OCI-LY7 (cell line): ENCODE results near the gene LINGO4. TPM values are rescaled to one million over a fixed set of nuclear protein-coding genes. Genes with fewer than 3 reads are reported as not detected.

Source experiments
- BruUV-seq: library from RNA; stranded (reverse); fragments of 400-500 nt; replicated peaks from 2 replicates; lab custom pipeline; 2021; lab: Mats Ljungman, UMichigan
- CTCF ChIA-PET: fragments of 300-600 bp; sonication (Branson Sonifier 250); formaldehyde crosslinking; loops from one replicate; lab custom pipeline; 2022; ENCODE audit warnings: antibody characterized with exemption; ENCODE audit not compliant: unreplicated experiment; lab: Charles Lee
- POLR2A ChIA-PET: fragments of 300-600 bp; sonication (Branson Sonifier 250); formaldehyde crosslinking; loops from one replicate; lab custom pipeline; 2022; ENCODE audit warnings: antibody characterized with exemption; lab: Charles Lee
- DNase-seq: peaks from one replicate; pipeline ENCODE4 v3.0.0-alpha.2; 2015; ENCODE audit warnings: low spot score
- H2AFZ ChIP-seq: fragments of 200-600 bp; sonication (generic), shearing (Covaris generic); 2 replicates; pipeline ENCODE4 v1.6.1; 2014; ENCODE audit warnings: mild to moderate bottlenecking, antibody characterized with exemption, low read length, moderate library complexity
- H3K27ac ChIP-seq: fragments of 200-600 bp; sonication (generic); 2 replicates; pipeline ENCODE4 v1.5.1; 2014; ENCODE audit warnings: mixed run types, low read depth, mild to moderate bottlenecking, moderate library complexity, low read length, inconsistent platforms; ENCODE audit not compliant: poor library complexity, severe bottlenecking
- H3K36me3 ChIP-seq: fragments of 200-600 bp; sonication (generic); 2 replicates; pipeline ENCODE4 v1.6.1; 2014; ENCODE audit warnings: mild to moderate bottlenecking, antibody characterized with exemption, low read length, moderate library complexity, mixed read lengths; ENCODE audit not compliant: insufficient read depth
- H3K4me1 ChIP-seq: fragments of 200-600 bp; sonication (generic); 2 replicates; pipeline ENCODE4 v1.5.1; 2014; ENCODE audit warnings: mild to moderate bottlenecking, low read length; ENCODE audit not compliant: insufficient read depth, poor library complexity, severe bottlenecking
- H3K4me2 ChIP-seq: fragments of 200-600 bp; sonication (generic); 2 replicates; pipeline ENCODE4 v1.6.1; 2014; ENCODE audit warnings: mild to moderate bottlenecking, low read length
- H3K4me3 ChIP-seq: fragments of 200-600 bp; sonication (generic); 2 replicates; pipeline ENCODE4 v1.5.1; 2014; ENCODE audit warnings: mild to moderate bottlenecking, low read depth, low read length; ENCODE audit not compliant: poor library complexity, severe bottlenecking
- H3K79me2 ChIP-seq: fragments of 200-600 bp; sonication (generic); 2 replicates; pipeline ENCODE4 v1.6.1; 2016; ENCODE audit warnings: low read depth, mild to moderate bottlenecking, low read length, moderate library complexity, mixed read lengths; ENCODE audit not compliant: insufficient read depth
- H3K9me2 ChIP-seq: fragments of 200-600 bp; sonication (generic); 2 replicates; pipeline ENCODE4 v1.6.1; 2016; ENCODE audit warnings: mild to moderate bottlenecking, low read length, mixed read lengths; ENCODE audit not compliant: insufficient read depth
- H3K9me3 ChIP-seq: fragments of 200-600 bp; sonication (generic); 2 replicates; pipeline ENCODE4 v1.6.1; 2014; ENCODE audit warnings: mild to moderate bottlenecking, mixed run types, low read length, mixed read lengths
- H4K20me1 ChIP-seq: fragments of 200-600 bp; sonication (generic); 2 replicates; pipeline ENCODE4 v1.6.1; 2014; ENCODE audit warnings: mild to moderate bottlenecking, antibody characterized with exemption, low read length, moderate library complexity, mixed read lengths; ENCODE audit not compliant: insufficient read depth
- CTCF ChIP-seq: fragments of 200-600 bp; sonication (generic); conservative IDR thresholded peaks from 2 replicates; pipeline ENCODE4 v1.5.1; 2014; ENCODE audit warnings: mild to moderate bottlenecking, antibody characterized with exemption, low read length, moderate library complexity, mixed read lengths
- EZH2phosphoT487 ChIP-seq: fragments of 200-600 bp; sonication (generic); IDR thresholded peaks from 2 replicates; pipeline ENCODE4 v1.6.1; 2018; ENCODE audit warnings: low read depth, borderline replicate concordance, mild to moderate bottlenecking, mixed run types, antibody characterized with exemption, low read length, moderate library complexity, mixed read lengths
- intact Hi-C: fragments of 100-400 bp; cut with micrococcal nuclease; formaldehyde crosslinking; loops from one replicate; pipeline ENCODE4 v1.10.0; 2022; ENCODE audit not compliant: unreplicated experiment
- total RNA-seq, 2 experiments: library from RNA; depleted of rRNA in 1 of 2; stranded (reverse); fragments of >200 nt in 1 of 2; shearing (Covaris generic) in 1 of 2; gene quantifications; 2 replicates each; pipeline ENCODE4 v1.2.3, GENCODE V29; 2014 to 2022

The LINGO4 gene
- total RNA-seq, 2 experiments from 2014 or later = not detected

GRCh38 chr1:151846686-151847237 lies 41.5 kb upstream of the LINGO4 start:
- Histone ChIP-seq H3K4me2 (no peak overlapping the region), H3K79me2 (no peaks in the 10 kb centered on the region), H2AFZ (peak overlapping the region; percentile 41; the same call in 1 of the 2 replicates), H3K9me3 (no peaks in the 10 kb centered on the region), H3K27ac (no peak overlapping the region), H3K9me2 (no peaks in the 10 kb centered on the region), H3K4me1 (peaks cover 21% of the 10 kb centered on the region), H3K36me3 (no peaks in the 10 kb centered on the region), H4K20me1 (no peaks in the 10 kb centered on the region), H3K4me3 (no peak overlapping the region)
- no peak for DNase-seq
- BruUV-seq = no TSS peak
- intact Hi-C loops = no loop called here
- TF ChIP-seq EZH2phosphoT487 (no peak), CTCF (no peak)
- CTCF ChIA-PET = interaction anchor here (0.8 kb wide), 1 partner anchor 10 kb away, joined by 3 read pairs; no protein-coding TSS in a partner anchor
- POLR2A ChIA-PET = interaction anchor here (0.6 kb wide), 1 partner anchor 352 kb away, joined by 5 read pairs; no protein-coding TSS in a partner anchor

GRCh38 chr1:151846062-151846568 lies 40.9 kb upstream of the LINGO4 start:
- ChIA-PET POLR2A (interaction anchor here (0.6 to 1.1 kb wide), 3 partner anchors 57 to 351 kb away, joined by 3 to 5 read pairs (median 3); no protein-coding TSS in a partner anchor), CTCF (interaction anchor here (0.8 kb wide), 1 partner anchor 10 kb away, joined by 3 read pairs; no protein-coding TSS in a partner anchor)
- no peak overlapping the region for H3K4me2 ChIP-seq
- no TSS peak for BruUV-seq
- no peak overlapping the region for H3K27ac ChIP-seq
- H3K9me3 ChIP-seq = no peaks in the 10 kb centered on the region
- no peaks in the 10 kb centered on the region for H3K9me2 ChIP-seq
- H3K4me1 ChIP-seq = peaks cover 21% of the 10 kb centered on the region
- H2AFZ ChIP-seq = peak overlapping the region; percentile 41; the same call in 1 of the 2 replicates
- intact Hi-C loops = no loop called here
- TF ChIP-seq CTCF = 0 out of 2 replicates have a peak, but pooled peaks have one; percentile 30
- no peak for TF ChIP-seq EZH2phosphoT487
- no peak overlapping the region for H3K4me3 ChIP-seq
- no peaks in the 10 kb centered on the region for H3K79me2 ChIP-seq
- H3K36me3 ChIP-seq = no peaks in the 10 kb centered on the region
- no peaks in the 10 kb centered on the region for H4K20me1 ChIP-seq
- peak; percentile 29 for DNase-seq

GRCh38 chr1:151843398-151843797 lies 38.2 kb upstream of the LINGO4 start:
- CTCF ChIA-PET = no interaction called here
- DNase-seq = peak; percentile 59
- BruUV-seq = no TSS peak

More at GRCh38 chr1:151843398-151843797, 38.2 kb upstream of the LINGO4 start:
- Histone ChIP-seq H3K4me2 (peak overlapping the region; percentile 8; the same call in 1 of the 2 replicates), H4K20me1 (no peaks in the 10 kb centered on the region), H3K9me2 (no peaks in the 10 kb centered on the region), H3K36me3 (no peaks in the 10 kb centered on the region), H3K27ac (no peak overlapping the region), H3K79me2 (no peaks in the 10 kb centered on the region), H3K4me3 (no peak overlapping the region), H3K9me3 (no peaks in the 10 kb centered on the region), H2AFZ (peak overlapping the region; percentile 9; the same call in 1 of the 2 replicates), H3K4me1 (peaks cover 21% of the 10 kb centered on the region)
- intact Hi-C loops = no loop called here
- POLR2A ChIA-PET = interaction anchor here (0.7 kb wide), 2 partner anchors 89 to 322 kb away, joined by 3 read pairs; no protein-coding TSS in a partner anchor
- TF ChIP-seq CTCF = no peak
- no peak for TF ChIP-seq EZH2phosphoT487
